Measurements from ENCODE around the gene LMBR1.

The LMBR1 gene

DNA sequence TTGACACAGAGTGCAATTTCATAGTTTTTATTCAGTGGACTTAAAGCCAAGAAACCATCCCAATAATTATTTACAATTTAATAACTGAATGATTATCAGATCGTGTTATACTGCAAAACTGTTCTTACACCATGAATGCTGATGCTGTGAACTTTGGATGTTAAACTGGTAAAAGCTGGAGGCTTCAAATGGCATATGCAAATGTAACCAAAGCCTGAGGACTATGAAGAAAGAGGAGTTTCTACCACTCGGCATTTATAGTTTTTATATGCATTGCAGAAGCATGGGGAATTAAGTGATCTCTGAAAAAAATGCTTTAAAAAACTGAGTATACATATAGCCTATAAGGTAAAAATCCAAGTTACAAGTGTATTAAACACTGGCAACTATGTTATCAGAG lies 210.1 kb downstream of the LMBR1 start:
- Histone ChIP-seq H3K36me3 (ENCODE audit: insufficient read depth, low read length) (peaks cover 11% of the 10 kb centered on the region), H3K9ac (ENCODE audit: low read depth, low read length) (no peak overlapping the region), H3K4me1 (ENCODE audit: insufficient read depth, low read length) (no peaks in the 10 kb centered on the region), H3K9me3 (ENCODE audit: control insufficient read depth, insufficient read depth, low read length) (no peaks in the 10 kb centered on the region)

DNA sequence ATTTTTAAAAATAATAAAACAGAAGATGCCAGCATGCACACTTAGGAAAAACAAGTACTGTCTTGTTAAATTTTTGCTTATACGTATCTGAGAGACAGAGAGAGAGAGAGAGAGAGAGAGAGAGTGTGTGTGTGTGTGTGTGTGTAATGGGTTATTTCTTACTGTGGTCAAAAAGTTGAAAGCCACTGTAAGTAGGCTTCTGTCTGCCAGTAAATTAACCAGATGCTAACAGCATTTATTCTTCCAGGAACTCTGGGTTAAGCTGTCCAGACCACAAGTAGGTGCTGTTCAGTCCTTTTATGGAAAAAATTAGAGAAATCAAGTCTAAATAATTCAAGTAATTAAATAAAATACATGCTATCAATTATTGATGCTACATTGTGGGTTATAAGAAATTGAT lies 212.7 kb downstream of the LMBR1 start:
- peaks cover 10% of the 10 kb centered on the region for H3K36me3 ChIP-seq (ENCODE audit: insufficient read depth, low read length)
- H3K4me1 ChIP-seq (ENCODE audit: insufficient read depth, low read length): no peaks in the 10 kb centered on the region
- H3K9ac ChIP-seq (ENCODE audit: low read depth, low read length): no peak overlapping the region
- no peaks in the 10 kb centered on the region for H3K9me3 ChIP-seq (ENCODE audit: control insufficient read depth, insufficient read depth, low read length)

DNA sequence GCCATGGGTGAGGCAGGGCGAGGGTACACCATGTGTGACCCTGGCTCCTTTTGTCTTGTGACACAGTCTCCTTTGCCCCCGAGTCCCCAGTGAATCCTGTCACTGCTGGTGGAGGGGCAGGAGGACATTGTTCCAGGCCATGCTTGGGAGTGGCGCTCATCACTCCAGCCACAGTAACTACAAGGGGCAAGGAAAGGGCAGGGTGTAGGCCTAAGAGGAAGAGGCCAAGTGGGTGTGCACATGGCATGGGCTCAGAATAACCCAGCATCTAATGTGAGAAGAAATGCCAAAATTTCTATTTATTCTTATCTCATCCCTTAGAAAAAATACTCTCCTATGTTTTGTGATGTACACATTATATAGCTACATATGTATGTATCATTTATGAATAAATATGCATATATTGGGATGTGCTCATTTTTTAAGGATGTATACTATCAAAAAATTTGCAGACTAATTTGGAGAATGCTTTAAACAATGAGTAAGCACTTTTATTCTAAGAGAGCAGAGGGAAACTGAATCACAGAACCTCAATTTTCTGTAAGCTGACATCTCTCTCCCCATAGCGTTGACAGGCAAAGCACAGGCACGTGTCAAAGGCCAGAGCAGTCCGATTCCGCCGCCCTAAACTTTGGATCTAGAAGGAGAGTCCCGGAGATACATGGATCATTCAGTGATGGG lies 215.5 kb downstream of the LMBR1 start:
- H3K9ac ChIP-seq (ENCODE audit: low read depth, low read length): no peak overlapping the region
- H3K36me3 ChIP-seq (ENCODE audit: insufficient read depth, low read length): peaks cover 9% of the 10 kb centered on the region; the same call in 1 of the 2 replicates
- H3K9me3 ChIP-seq (ENCODE audit: control insufficient read depth, insufficient read depth, low read length): no peaks in the 10 kb centered on the region
- no peaks in the 10 kb centered on the region for H3K4me1 ChIP-seq (ENCODE audit: insufficient read depth, low read length)

DNA sequence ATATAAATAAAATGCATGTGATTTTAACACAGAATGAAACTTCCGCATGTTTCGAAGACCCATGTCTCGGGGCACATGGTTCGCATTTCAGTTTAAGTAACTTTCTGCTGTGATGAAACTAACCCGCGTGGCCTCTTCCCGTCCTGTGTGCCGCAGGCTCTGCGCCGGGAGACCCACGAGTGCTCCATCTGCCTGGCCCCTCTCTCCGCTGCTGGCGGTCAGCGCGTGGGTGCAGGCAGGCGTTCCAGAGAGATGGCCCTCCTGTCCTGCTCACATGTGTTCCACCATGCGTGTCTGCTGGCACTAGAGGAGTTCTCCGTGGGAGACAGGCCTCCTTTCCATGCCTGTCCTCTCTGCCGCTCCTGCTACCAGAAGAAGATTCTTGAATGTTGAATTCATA lies 216.7 kb downstream of the LMBR1 start:
- Histone ChIP-seq H3K36me3 (ENCODE audit: insufficient read depth, low read length) (peaks cover 5% of the 10 kb centered on the region; the same call in 1 of the 2 replicates), H3K4me1 (ENCODE audit: insufficient read depth, low read length) (no peaks in the 10 kb centered on the region), H3K9me3 (ENCODE audit: control insufficient read depth, insufficient read depth, low read length) (no peaks in the 10 kb centered on the region), H3K9ac (ENCODE audit: low read depth, low read length) (no peak overlapping the region)

DNA sequence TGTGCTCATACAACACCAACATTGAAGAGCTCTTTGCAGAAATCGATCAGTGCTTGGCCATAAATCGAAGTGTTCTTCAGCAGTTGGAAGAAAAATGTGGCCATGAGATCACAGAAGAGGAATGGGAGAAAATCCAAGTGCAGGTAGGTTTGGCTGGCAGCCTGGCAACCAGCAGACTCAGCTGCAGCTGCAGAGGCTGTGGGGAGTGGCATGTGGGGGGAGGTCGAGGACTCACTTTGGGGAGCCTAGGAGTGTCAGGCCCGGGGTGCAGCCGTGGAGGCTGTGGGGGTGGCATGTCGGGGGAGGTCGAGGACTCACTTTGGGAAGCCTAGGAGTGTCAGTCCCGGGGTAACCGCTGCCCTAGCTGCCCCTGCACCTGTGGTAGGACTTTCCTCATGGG lies 217.3 kb downstream of the LMBR1 start:
- Histone ChIP-seq H3K4me1 (ENCODE audit: insufficient read depth, low read length) (no peaks in the 10 kb centered on the region), H3K36me3 (ENCODE audit: insufficient read depth, low read length) (peaks cover 5% of the 10 kb centered on the region; the same call in 1 of the 2 replicates), H3K9ac (ENCODE audit: low read depth, low read length) (no peak overlapping the region), H3K9me3 (ENCODE audit: control insufficient read depth, insufficient read depth, low read length) (no peaks in the 10 kb centered on the region)

DNA sequence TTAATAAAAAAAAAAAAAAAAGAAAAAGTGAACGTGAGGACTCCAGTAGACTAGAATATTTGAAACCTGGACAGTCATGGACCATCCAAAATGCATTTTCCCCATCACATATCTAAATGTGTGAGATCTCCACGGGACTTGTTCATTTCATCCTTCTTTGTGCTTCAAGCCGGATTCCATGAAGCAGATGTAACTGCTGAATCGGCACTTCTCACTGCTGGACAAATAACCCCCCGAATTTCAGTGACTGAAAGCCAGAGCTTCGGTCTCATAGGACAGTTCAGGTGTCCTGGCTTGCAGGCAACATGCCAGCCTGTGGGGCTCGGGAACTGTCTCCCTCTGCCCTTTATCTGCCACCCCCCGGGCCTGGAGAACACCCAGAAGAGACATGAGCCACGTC lies 219.1 kb downstream of the LMBR1 start:
- Histone ChIP-seq H3K4me1 (ENCODE audit: insufficient read depth, low read length) (no peaks in the 10 kb centered on the region), H3K9ac (ENCODE audit: low read depth, low read length) (no peak overlapping the region), H3K36me3 (ENCODE audit: insufficient read depth, low read length) (peaks cover 5% of the 10 kb centered on the region; the same call in 1 of the 2 replicates), H3K9me3 (ENCODE audit: control insufficient read depth, insufficient read depth, low read length) (no peaks in the 10 kb centered on the region)

DNA sequence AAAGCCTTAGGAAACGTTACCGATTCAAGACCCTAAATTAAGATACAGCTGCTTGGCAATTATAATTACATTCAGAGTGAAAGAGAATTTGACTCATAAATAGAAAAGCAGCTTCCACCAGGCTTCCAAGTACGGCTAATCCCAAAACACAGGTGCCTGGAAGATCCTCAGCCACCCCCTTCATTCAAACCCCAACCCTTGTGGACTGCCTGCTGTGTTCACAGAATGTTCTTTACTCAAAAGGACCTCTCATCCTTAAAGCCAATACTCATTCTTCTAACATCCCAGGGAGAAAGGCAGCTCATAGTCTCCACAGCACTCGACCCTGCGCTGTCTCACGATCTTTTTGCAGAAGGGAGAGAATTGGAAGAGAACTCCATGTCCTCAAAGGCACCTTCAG lies 219.5 kb downstream of the LMBR1 start:
- peaks cover 5% of the 10 kb centered on the region; the same call in 1 of the 2 replicates for H3K36me3 ChIP-seq (ENCODE audit: insufficient read depth, low read length)
- H3K4me1 ChIP-seq (ENCODE audit: insufficient read depth, low read length): no peaks in the 10 kb centered on the region
- no peak overlapping the region for H3K9ac ChIP-seq (ENCODE audit: low read depth, low read length)
- no peaks in the 10 kb centered on the region for H3K9me3 ChIP-seq (ENCODE audit: control insufficient read depth, insufficient read depth, low read length)

DNA sequence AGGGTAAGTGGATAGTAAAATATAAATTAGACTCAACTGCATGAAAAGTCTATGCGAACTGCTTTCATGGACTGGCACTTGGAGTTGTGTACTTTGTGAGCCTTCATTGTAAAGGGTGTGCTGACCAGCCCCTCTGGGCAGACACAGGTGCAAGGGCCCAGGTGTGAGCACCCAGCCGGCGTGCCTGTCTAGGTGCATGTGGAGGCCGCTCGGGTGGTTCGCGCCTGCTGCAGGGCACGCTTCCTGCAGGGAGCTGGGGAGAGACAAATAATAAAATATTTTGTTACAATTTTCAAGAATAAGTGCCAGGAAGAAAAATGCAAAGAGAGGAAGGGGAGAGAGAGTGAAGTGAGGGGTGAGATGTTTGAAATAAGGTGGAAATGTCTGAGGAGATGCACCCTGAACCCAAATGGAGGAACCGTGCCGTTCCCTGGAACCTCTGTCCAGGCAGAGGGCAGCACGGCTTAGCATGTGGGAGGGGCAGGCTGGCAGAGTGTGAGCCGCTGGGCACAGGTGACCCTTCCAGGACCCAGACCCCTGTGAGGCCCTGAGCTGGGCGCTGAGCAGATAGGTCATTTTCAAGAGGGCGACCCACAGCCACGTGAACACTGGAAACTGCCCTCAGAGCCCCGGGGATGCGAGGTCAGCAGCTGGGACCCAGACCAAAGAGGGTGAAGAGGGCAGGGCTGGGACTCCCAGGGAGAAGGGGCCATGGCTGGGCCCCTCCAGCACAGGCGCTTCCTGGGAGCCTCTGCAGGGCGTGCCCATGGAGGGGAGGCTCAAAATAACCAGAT lies 223.8 kb downstream of the LMBR1 start:
- Histone ChIP-seq H3K4me1 (ENCODE audit: insufficient read depth, low read length) (peaks cover 22% of the 10 kb centered on the region), H3K9ac (ENCODE audit: low read depth, low read length) (no peak overlapping the region), H3K9me3 (ENCODE audit: control insufficient read depth, insufficient read depth, low read length) (no peaks in the 10 kb centered on the region), H3K36me3 (ENCODE audit: insufficient read depth, low read length) (0 out of 2 replicates have a peak, but pooled peaks cover under 1% of the 10 kb centered on the region)

DNA sequence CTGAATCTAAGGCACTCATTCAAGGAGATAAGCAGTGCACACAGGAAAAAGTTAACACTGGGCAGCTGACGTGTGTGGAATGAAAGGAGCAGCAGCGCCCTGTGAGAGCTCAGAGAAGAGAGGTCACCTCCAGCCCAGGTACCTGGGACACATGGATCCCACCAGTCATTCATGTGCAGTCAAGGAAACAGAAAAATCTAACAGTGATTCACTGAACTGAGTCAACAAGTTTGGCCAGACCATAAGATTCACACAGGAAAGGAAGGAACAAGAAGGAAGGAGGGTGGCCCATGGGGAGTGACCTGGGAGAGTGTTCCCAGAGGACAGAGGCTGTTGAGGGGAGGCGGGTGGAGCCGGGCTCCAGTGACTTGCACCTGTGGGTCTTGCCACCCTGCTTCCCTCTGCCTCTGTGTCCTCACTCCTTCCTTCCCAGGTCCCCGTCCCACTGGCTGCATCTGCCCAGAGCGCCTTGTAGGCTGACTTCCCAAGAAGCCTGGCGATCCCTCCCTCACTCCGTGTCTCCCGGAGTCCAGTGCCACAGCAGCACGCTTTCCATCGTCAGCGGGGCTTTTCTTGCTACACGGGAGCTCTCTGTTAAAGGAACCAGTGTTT lies 224.7 kb downstream of the LMBR1 start:
- Histone ChIP-seq H3K36me3 (ENCODE audit: insufficient read depth, low read length) (no peaks in the 10 kb centered on the region), H3K4me1 (ENCODE audit: insufficient read depth, low read length) (peaks cover 22% of the 10 kb centered on the region), H3K9ac (ENCODE audit: low read depth, low read length) (no peak overlapping the region), H3K9me3 (ENCODE audit: control insufficient read depth, insufficient read depth, low read length) (no peaks in the 10 kb centered on the region)

DNA sequence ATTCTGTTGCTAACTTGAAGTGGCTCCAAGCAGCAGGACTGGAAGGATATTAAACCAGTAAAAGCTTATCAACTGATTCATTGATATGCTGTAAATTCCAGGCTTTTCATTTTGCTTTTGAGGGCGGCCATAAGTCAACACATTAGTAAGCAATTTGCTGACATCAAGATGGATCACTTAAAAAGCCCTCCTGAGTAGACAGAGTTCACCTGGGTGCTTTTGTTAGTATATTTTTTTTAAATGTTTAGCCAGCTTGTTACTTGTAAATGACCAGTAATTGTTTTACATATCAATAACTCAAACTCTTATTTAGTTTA lies 225.9 kb downstream of the LMBR1 start:
- Histone ChIP-seq H3K9ac (ENCODE audit: low read depth, low read length) (no peak overlapping the region), H3K4me1 (ENCODE audit: insufficient read depth, low read length) (peaks cover 22% of the 10 kb centered on the region), H3K9me3 (ENCODE audit: control insufficient read depth, insufficient read depth, low read length) (no peaks in the 10 kb centered on the region), H3K36me3 (ENCODE audit: insufficient read depth, low read length) (no peaks in the 10 kb centered on the region)

DNA sequence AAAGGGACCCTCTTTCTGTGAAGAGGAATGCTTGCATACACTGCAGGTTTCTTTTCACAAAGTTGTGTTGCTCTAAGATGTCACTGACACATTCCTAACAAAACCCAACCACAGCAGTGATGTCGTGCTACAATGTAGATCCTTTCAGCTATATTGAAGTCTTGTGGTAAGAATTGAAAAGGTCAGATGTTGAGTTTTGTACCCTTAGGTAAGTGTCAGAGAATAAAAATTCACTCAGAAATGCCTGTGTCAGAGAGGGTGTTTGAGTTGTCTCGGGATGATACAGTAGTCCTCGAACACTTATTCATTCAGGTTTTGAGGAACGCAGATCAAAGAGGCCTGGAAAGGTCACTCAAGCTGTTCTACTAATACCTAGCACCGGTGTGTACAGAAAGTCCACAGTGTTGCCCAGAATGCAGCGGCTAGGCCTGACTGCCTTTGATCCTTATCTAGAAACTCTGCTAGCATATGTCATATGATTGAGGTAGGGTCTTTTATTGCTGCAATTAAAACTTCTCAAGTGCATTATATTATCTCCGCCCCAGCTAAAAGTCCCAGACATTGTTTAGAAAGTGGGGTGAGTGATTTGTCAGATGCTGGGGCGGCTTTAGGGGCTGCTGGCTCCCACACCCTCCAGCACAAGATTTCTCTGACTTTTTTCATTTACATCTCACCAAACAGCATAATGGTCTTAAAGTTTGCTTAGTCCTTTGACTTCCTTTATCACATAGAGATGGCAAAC lies 226.4 kb downstream of the LMBR1 start:
- no peaks in the 10 kb centered on the region for H3K9me3 ChIP-seq (ENCODE audit: control insufficient read depth, insufficient read depth, low read length)

DNA sequence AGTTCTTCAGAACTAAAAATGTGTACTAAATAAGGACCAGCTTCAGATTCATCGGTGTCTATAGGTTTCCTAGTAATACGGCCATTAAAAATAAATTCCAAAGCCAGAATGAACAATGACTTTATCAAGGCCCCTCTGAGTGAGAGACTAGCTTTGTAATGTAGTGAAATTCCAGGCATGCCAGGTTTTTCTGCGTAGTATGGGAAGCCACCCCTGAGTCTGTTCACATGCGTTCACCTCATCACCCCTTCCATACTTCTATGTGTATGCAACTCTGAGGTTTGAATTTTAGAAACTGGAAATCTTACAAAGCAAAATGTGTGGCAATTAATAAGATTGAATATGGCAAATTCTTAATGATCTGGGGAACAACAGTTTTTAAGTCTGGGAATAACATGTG lies 227.9 kb downstream of the LMBR1 start:
- no peaks in the 10 kb centered on the region for H3K9me3 ChIP-seq (ENCODE audit: control insufficient read depth, insufficient read depth, low read length)
- H3K9ac ChIP-seq (ENCODE audit: low read depth, low read length): no peak overlapping the region
- no peaks in the 10 kb centered on the region for H3K36me3 ChIP-seq (ENCODE audit: insufficient read depth, low read length)
- H3K4me1 ChIP-seq (ENCODE audit: insufficient read depth, low read length): peaks cover 22% of the 10 kb centered on the region

More for the DNA sequence above, 226.4 kb downstream of the LMBR1 start:
- Histone ChIP-seq H3K36me3 (ENCODE audit: insufficient read depth, low read length) (no peaks in the 10 kb centered on the region), H3K9ac (ENCODE audit: low read depth, low read length) (no peak overlapping the region), H3K4me1 (ENCODE audit: insufficient read depth, low read length) (peaks cover 22% of the 10 kb centered on the region)

DNA sequence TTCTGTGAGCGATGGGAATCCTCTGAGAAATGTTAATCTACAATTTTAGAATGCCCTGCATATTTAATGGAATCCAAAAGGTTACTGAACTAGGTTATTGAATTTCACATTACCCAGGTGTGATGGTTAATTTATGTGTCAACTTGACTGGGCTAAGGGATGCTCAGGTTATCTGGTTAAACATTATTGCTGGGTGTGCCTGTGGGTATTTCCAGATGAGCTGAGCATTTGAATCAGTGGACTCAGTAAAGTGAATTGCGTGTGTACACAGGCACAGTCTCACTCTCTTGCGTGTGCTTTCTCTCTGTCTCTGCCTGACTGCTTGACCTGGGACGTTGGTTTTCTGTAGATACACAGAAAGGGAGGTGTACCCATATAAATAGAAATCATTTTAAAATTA lies 230.7 kb downstream of the LMBR1 start:
- H3K4me1 ChIP-seq (ENCODE audit: insufficient read depth, low read length): peaks cover 22% of the 10 kb centered on the region
- no peaks in the 10 kb centered on the region for H3K9me3 ChIP-seq (ENCODE audit: control insufficient read depth, insufficient read depth, low read length)
- no peaks in the 10 kb centered on the region for H3K36me3 ChIP-seq (ENCODE audit: insufficient read depth, low read length)
- no peak overlapping the region for H3K9ac ChIP-seq (ENCODE audit: low read depth, low read length)

DNA sequence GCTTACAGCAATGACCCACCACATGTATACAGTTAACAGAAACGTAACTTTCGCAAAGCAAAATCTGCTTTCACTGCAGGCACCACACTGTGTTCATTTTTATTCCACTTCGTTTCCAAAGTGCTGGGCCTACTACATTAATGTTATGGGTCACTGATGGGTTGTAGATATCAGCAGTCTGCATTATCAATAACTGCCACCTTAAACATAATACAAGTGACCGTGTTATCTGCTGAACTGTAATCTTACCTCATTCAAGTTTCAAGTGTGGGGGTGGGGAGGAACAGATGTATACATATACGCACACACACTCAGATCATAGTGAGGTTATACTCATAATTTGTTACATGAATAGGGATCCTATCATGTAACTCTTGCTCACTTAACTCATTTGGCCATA lies 231.3 kb downstream of the LMBR1 start:
- Histone ChIP-seq H3K9me3 (ENCODE audit: control insufficient read depth, insufficient read depth, low read length) (no peaks in the 10 kb centered on the region), H3K36me3 (ENCODE audit: insufficient read depth, low read length) (no peaks in the 10 kb centered on the region), H3K4me1 (ENCODE audit: insufficient read depth, low read length) (peaks cover 18% of the 10 kb centered on the region), H3K9ac (ENCODE audit: low read depth, low read length) (no peak overlapping the region)
